Ecto neural progenitor cell (in vitro differentiated cells): ENCODE data around the gene SORT1.
A peak's percentile ranks its signal among the peaks of the same experiment; 100 is the strongest.
"Not testable (repeated sequence)": the region's sequence is repeated elsewhere in the genome, so short reads cannot be mapped to it uniquely, and the experiment has no call there.

Experiments
- DNase-seq: peaks from one replicate; pipeline ENCODE4 v3.0.0-alpha.2; 2018; ENCODE audit warnings: low spot score

SORT1 gene

DNA sequence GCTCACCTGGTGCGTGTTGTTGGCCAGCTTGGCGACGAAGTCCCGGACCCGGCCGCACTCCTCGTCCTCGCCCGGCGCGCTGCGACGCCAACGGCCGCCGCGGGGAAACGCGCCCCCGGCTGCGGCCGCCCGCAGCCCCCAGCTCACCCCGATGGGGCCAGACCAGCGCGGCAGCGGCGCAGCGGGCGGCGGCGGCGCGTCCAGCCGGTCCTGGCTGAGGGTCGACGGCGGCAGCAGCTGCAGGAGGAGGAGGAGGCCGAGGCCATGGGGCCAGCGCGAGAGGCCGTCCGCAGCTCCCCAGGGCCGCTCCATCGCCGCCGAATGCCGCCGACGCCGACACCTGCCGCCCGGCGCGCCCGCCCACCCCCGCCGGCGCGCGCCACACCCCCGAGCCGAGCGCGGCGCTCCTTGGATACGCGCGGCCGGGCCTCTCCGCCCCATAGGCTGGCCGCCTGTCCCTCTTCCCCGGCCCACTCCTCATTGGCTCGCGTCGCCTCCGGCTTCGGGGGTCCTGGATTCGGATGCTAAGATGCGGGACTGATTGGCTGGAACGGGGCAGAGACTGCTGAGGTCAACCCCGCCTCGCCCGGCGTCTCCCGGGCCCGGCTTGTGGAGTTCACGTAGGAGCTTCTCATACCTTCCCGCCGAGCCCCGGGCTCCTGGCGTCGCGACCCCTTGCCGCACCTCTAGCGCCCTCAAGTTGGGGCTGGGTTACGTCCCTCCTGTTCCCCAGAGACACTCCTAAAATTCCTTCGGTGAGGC, at the start of gene SORT1:
SORT1 (minus strand) TSS at position 338 of the 762 bp plus-strand sequence; CDS start at position 312, 26 bp downstream.
- DNase-seq: peak; percentile 98

DNA sequence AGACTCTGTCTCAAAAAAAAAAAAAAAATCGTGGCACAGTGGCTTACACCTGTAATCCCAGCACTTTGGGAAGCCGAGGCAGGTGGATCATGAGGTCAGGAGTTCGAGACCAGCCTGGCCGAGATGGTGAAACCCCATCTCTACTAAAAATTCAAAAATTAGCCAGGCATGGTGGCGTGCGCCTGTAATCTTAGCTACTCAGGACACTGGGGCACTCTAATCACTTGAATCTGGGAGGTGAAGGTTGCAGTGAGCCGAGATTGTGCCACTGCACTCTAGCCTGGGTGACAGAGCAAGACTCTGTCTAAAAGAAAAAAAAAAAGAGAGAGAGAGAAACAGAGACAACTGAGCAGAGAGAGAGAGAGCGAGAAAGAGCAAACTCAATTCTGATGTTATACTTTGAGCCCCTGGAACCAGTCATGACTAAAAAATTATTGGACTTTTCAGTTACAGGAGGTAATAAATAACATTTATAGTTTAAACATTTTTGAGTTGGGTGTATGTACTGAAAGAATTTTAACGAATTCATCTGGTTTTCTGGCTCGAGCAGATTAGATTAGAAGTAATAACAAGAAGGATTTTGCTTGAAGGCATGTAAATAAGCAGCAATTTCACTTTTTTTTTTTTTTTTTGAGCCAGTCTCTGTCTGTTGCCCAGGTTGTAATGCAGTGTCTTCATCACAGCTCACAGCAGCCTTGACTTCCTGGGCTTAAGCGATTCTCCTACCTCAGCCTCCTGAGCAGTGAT, 48.4 kb upstream of the SORT1 start:
- DNase-seq: not testable (repeated sequence)

DNA sequence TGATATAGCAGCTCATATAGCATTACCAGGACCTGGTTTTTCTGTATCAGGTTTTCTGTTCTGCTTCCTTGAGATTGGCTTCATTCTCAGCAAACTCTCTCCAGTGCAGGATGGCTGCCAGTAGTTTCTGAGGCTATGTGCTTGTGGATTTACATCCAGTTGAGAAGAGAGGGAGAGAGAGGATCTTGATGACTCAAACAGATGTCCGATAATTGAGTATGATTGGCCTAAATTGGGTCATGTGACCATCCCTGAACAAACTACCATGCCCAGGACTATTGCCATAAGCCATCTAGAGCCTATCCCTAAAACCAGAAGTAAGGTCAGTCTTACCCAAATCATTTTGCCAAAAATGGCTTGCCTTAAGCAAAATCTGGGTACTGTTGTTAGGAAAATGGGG, 46.6 kb upstream of the SORT1 start:
- DNase-seq: no peak

DNA sequence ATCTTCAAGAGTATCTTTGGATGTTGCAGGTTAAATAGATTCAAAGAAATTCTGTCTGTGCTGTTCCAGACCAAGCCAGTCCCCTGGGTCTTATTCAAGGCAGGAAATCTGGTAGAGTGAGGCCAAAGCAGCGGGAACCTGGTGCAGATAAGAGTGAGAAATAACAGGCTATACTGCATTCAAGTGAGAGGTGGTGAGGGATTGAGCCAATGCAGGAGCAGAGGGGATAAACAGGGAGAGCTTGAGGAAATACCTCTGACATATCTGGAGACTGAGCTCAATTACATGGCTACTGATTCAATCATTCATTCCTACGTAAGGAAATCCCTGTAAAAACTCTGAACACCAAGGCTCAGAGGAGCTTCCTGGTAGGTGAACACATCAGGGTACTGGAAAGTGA, 45.8 kb upstream of the SORT1 start:
- no peak for DNase-seq

DNA sequence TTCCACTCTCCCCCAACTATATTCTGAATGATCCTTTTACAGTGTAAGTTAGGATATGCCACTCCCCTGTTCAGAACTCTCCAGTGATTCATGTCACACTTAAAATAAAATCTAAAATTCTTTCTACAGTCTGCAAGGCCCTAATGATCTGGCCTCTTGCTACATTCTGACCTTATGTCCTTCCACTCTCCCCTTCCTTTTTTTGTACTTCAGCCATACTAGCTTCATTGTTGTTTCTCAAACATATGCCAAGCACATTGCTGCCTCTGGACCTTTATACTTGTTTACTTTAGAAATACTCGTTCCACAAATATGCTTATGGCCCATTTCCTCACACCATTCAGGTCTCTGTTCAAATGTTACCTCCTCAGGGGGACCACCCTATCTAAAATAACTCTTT, 43.4 kb upstream of the SORT1 start:
- DNase-seq: no peak

DNA sequence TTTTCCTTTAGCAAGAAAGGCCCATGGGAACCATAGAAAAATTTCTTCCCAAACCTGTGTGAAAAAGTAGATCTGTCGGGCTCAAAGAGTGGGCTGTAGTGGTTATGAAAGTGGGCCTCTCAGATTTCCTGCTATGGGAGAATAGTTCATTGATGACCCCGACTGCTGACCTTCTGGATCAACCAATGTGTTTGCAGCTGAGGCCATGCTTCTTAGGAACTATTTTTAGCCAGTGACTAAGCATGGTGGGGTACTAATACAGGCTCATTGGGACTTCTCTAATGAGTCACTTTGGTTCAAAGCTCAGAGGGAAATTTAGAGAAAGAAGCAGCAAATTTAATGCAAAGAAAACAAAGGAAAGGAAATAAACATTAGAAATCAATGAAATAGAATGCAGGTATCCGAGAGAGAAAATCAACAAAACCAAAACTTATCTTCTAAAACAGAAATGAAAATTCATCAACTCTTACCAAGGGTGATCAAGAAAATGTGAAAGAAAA, 41.1 kb upstream of the SORT1 start:
- DNase-seq: no peak

DNA sequence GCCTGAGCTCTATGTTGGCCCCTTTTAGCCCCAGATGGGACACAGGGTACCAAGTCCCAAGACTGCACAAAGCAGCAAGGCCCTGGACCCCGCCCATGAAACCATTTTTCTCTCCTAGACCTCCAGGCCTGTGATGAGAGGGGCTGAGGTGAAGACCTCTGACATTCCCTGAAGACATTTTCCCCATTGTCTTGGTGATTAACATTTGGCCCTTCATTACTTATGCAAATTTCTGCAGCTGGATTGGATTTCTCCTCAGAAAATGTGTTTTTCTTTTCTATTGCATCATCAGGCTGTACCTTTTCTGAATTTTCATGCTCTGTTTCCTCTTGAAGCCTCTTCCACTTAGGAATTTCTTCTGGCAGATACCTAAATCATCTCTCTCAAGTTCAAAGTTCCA, 36.8 kb upstream of the SORT1 start:
- no peak for DNase-seq

DNA sequence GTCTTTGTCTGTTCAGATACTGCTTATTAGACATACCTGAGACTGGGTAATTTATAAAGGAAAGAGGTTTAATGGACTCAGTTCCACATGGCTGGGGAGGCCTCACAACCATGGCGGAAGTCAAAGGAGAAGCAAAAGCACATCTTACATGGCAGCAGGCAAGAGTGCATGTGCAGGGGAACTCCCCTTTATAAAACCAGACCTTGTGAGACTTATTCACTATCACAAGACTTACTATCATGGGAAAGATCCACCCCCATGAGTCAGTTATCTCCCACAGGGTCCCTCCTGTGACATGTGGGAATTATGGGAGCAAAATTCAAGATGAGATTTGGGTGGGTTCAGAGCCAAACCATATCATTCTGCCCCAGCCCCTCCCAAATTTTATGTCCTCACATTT, 35.6 kb upstream of the SORT1 start:
- DNase-seq: no peak

DNA sequence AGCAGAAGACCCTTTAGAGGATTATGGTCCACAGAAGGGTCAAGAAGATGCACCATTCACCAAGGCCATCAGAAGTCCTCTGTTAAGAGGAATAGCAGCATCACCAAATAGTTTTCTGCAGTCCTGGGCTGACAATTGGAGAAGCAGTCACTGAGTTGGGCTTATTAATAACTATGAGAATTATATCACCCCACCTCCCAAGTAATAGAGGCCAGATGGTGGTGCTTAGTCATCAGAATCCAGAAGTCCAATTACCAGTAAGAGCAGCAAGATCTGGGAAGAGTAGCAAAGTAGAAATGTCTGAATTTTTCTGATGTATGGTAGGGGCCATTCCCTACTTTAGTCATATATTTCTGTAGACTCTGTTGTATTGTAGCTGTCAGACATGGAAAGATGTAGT, 34.6 kb upstream of the SORT1 start:
- no peak for DNase-seq

DNA sequence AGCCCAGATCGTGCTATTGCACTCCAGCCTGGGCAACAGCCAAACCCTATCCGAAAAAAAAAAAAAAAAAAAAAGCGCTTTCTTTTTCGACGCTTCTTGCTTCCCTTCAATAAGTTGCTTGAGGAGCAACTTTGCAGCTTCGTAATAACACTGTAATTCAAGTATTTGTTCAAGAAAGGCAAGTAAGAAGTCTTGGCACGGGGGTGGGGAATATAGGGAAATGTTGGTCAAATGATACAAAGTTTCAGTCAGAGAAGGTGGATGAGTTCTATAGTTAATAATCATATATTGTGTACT, 29.4 kb upstream of the SORT1 start:
- no peak for DNase-seq

DNA sequence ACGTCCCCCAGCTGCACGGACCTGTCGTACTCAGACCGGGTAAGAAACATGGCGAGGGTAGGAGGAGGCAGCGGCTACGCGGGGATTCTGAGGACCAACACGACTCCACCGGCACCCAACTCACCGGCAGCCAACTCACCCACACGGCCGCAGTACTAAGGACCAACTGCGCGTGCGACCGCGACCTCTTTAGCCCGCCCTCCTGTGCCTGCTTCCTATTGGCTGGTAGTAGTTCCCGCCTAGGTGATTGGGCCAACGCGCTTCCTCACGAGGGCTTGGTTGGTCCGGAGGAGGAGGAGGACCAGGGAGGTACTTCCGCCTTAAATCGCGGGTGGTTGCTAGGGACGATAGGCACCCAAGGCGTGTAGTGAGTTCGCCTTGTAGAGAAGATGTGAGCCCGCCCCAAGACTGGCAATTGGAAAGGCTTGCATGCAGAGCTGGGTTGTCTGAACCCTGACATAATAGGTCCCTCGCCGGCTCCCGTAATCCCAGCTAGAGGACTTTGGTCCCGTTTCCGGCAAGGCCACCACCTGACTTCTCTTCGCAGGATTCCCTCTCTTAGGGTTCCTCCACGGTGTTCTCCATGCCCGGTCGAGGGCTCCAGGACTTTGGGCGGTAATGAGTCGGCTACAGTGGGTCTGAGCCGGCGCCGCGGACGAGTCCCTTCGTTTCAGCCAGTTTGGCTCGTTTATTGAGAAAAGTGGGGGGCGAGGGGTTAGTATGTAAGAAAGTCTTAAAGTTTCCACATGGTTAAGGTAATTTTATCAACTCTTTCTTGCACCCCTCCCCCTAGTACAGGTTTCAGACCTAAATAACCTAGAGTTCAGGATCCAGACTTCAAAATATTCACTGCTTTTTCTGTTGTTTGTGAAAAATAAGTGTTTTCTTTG, 28.8 kb upstream of the SORT1 start, which contains the start of gene PSMA5:
PSMA5 (minus strand) TSS at position 168 of the 890 bp plus-strand sequence; CDS start at position 50, 118 bp downstream.
- DNase-seq: peak; percentile 94

DNA sequence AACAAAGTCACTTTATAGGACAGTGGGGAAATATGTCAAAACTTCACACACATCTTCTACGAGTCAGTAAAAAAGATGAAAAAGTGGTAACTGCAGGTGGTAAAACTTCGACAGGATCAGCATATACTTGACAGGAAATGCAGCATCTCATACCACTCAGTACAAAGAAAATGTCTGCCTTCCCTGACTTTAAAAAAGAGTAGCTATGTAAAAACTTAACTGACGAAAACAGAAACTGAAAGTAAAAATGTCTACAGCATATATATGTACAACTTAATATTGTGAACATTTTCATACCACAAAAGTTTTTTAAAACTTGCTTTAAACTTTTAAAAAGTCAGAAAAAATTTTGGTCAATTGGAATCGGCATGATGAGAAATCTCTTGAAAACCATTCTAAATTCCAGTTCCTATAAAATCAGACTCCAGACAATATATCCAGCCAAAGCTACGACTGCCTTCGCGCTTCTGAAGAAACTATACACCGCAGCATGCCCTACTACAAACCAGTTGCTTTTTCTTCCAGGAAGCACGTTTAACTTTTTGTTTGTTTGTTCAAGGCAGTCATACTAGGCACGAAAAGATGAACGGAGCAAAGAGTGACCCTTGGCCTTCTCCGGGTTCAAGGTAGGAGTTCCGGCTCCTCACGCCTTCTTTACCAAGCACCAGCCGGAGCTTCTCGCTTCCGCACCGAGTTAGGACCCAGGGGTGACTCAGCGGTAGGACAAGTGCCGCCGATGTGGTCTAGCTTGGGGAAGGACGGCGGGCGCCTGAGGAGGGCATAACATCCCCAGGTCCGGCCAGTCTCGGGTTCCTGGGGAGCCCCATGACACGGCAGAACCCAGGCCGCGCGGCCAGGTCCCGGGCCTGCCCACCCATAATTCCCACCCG, 27.9 kb upstream of the SORT1 start:
- DNase-seq: no peak

DNA sequence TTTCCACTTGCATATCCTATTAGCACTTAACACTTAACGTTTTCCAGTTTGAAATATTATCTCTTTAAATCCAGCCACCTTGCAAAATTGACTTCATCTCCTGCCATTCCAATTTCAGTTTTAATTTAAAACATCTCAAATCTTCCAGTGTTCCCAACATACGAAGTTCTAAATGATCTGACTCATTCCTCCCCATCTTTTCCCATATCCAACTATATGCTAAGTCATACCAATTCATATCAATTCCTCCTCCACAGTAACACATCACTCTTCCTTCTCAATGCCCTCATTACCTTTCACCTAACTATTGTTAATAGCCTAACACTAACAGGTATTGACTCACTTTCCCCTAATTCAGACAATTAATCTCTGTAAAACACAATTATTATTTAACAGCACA, 25.8 kb upstream of the SORT1 start:
- no peak for DNase-seq

DNA sequence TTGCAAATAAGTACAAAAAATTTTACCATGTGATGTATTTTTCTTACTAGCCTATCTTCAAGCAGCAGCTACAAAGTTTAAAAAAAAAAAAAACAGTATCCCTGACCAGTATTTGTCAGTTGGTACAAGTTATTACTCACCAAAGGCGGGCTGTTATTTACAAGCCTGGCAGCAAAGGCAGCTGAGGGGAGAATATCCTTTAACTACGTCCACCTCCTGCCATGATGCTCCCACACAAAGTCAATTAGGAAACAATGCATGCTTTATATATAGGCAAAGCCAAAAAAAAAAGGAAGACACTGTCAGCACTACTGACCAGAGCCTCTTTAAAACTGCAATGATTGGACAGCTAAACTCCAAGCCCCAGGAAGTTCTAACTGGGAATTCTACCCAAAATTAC, 14.8 kb upstream of the SORT1 start:
- no peak for DNase-seq

DNA sequence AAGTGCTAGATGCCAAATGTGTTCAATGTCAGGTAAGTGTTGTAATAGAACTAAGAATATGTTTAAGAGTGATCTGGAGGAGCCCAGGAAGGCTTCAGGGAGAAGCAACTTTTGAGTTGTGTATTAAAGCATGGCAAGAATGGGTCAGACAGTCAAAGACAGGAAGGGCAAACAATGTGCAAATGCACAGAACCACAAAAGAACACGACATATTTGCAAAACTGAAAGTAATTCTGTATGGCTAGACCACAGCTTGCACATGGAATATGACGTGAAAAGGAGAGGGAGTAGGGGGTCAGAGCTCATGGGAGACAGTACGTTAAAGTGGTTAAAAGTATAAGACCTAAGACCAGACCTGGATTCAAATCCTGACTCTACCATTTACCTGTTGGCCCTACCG, 7.1 kb upstream of the SORT1 start:
- DNase-seq: no peak

DNA sequence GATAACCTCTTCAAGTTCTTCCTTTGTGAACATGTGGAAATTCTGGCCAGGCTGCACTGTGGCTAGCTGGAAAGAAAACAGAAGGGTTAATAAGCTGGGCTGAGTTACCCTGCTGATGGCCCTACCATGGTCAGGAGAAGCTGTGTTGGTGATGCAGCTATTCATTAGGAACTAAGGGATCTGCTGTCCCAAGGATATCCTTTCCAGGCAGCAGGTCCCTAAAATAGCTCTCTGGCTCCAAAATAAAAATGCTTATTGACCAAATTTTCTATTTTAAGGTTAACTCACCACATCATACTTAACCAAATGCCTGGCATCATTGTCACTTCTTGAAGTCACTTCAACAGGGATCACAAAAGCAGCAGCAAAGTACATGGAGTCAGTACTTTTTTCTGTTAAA, 4.3 kb upstream of the SORT1 start:
- no peak for DNase-seq

DNA sequence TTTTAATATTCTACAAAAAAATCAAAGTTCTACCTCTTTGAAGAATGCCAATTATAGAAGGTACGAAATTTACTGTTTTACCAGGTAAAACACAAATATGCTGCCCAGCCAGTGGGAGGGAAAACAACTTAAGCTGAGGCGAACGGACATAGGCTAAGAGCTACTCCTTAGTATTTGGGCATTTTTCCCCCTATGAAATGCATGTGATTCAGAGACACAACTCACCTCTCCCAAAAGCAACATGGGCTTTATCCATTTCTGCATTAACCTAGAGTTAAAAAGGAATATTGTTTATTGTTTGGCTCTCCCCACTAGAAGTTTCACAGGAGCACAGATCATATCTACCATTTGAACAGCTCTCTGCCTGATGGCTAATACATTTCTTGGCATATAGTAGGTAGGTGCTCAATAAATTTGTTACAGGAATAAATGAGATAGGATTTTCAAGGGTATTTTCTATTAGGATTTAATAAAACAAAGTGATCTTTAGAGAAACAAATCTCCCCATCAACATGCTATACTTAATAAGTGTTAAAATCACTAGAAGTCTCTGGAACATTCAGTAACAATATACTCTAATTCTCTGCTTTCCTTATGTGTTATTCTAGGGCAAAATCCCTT, 2.4 kb upstream of the SORT1 start:
- no peak for DNase-seq

DNA sequence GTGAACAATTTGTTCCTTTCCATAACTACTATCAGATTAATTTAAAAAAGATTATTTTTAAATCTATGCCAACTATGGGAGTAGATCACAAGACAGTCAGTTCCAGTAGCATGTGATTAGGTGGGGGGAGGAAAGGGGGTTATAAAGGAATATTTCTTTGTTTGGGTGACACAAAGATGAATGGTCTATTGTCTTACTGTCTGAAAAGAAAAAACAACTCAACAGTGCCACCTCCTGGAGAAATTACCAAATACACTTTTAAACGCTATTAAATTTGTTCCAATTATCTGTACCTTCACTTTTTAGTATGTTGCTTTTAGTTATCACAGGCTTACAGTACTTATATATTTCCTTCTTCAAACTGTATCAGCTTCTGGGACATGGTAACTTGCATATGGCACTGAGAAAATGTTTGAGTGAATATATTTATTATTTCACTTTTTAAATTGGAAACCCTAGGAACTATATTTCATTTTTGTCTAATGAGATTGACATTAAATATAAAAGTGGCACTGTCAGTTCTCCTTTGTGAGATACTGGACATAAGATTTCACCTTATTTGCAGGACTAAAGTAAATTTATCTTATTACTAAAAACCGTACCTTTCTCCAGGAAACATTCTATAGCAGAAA, 1.7 kb upstream of the SORT1 start:
- no peak for DNase-seq

DNA sequence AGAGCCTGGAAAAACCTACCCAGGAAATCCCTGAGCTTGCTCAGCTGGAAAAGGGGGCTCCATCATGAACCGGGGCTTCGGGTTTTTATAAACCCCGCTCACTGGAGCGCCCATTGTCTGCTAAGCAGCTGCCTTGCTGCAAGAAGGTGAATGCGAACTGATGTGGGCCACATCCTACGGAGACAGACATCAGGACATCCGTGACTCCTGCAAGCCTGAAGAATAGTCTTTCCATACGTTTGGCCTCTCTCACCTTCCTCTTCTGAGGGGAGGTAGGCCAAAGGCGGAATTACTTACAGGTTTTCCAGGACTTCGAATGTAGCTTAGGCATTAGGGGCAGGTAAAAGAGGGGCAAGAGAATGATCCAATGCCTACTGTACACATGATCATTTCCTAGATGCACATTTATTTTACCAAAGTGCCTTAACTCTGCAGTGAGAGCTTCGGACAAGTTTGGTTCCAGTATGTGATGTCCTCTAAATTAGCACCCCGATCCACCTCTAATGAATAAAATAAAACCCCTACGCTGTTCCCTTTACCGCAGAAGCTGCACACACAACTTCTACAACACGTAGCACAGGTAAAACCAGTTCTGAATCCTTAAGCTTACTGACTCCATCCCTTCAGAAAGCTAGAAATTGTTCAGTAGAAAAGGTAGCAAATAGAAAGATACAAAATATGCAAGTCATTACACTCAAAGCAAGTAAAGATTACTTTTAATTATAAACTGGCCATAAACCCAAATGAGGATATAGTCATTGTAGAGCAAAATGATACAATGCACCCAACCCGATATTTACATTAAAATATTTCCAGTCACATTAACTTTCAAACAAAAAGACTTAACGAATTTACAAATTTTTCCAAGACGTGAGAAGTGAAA, 866 bp upstream of the SORT1 start:
- DNase-seq: no peak
